ENCODE data around the gene MYLK. TPM values are rescaled to one million over a fixed set of nuclear protein-coding genes. Genes with fewer than 3 reads are reported as not detected.

MYLK gene
- total RNA-seq, 1 donor from 2014 or later = 0.08 TPM

DNA sequence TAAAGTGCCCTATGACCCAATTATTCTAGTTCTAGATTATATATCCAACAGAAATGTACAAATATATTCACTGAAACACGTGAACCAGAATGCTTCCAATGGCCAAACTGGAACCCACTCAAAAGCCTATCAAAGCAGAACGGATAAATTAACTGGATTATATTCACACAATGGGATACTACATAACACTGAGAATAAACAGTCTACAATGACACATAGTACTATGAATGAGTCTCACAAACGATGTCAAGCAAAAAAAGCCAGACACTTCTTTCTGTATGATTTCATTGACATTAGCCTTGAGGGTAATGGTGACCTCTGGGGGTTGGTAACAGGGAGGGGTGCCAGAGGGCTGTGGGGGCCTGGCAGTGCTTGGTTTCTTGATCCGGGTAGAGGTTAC, 248.4 kb downstream of the MYLK start:
- Mint-ChIP-seq H3K27ac (no peak overlapping the region), H3K4me3 (no peak overlapping the region), H3K27me3 (ENCODE audit: insufficient read depth) (peaks cover 2% of the 10 kb centered on the region), H3K4me1 (ENCODE audit: low read depth) (no peaks in the 10 kb centered on the region), H3K9me3 (no peaks in the 10 kb centered on the region), H3K36me3 (ENCODE audit: low read depth) (no peaks in the 10 kb centered on the region)
- no peak for DNase-seq (ENCODE audit: low spot score)
- intact Hi-C loops (cut with micrococcal nuclease) = no loop called here

GRCh38 chr3:123635217-123635616, 248.9 kb downstream of the MYLK start:
- intact Hi-C loops (cut with micrococcal nuclease) = no loop called here
- Mint-ChIP-seq H3K27ac (no peak overlapping the region), H3K27me3 (ENCODE audit: insufficient read depth) (peaks cover 2% of the 10 kb centered on the region), H3K9me3 (no peaks in the 10 kb centered on the region), H3K4me3 (no peak overlapping the region), H3K4me1 (ENCODE audit: low read depth) (no peaks in the 10 kb centered on the region), H3K36me3 (ENCODE audit: low read depth) (no peaks in the 10 kb centered on the region)
- DNase-seq (ENCODE audit: low spot score) = no peak

GRCh38 chr3:123634149-123635051, 249.7 kb downstream of the MYLK start:
- Mint-ChIP-seq H3K27me3 (ENCODE audit: insufficient read depth) (peaks cover 2% of the 10 kb centered on the region), H3K9me3 (no peaks in the 10 kb centered on the region), H3K36me3 (ENCODE audit: low read depth) (no peaks in the 10 kb centered on the region), H3K4me3 (no peak overlapping the region), H3K4me1 (ENCODE audit: low read depth) (no peaks in the 10 kb centered on the region), H3K27ac (no peak overlapping the region)
- intact Hi-C loops (cut with micrococcal nuclease) = no loop called here
- DNase-seq (ENCODE audit: low spot score) = no peak

GRCh38 chr3:123633530-123633929, 250.6 kb downstream of the MYLK start:
- Mint-ChIP-seq H3K4me1 (ENCODE audit: low read depth) (no peaks in the 10 kb centered on the region), H3K36me3 (ENCODE audit: low read depth) (no peaks in the 10 kb centered on the region), H3K27ac (no peak overlapping the region), H3K4me3 (no peak overlapping the region), H3K27me3 (ENCODE audit: insufficient read depth) (peaks cover 2% of the 10 kb centered on the region), H3K9me3 (no peaks in the 10 kb centered on the region)
- DNase-seq (ENCODE audit: low spot score) = no peak
- intact Hi-C loops (cut with micrococcal nuclease) = no loop called here

DNA sequence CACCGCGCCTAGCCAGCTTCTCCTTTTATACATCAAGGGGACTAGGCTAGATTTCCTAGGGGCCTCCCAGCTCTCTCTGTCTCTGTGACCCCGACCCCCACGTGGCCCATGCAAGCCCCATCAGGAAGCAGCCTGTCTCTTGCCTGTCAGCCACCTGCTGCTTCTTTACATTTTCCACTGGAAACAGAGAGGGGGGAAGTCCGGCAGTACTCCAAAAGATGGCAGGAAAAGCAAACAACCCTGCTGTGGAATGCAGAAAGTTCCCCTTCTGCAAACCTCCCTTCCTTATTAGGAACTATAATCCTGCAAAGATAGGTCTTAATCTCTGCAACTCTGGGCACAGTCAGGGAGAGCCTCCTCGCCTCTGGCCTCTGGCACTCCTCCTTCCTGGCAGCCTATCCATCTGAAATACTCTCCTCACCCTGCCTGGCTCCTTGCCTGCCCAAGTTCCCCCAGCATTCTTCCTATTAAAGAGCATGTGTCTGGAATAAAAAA, 251.9 kb downstream of the MYLK start:
- H3K36me3 Mint-ChIP-seq (ENCODE audit: low read depth) = no peaks in the 10 kb centered on the region
- no peak overlapping the region for H3K27ac Mint-ChIP-seq
- intact Hi-C loops (cut with micrococcal nuclease) = no loop called here
- peaks cover 2% of the 10 kb centered on the region for H3K27me3 Mint-ChIP-seq (ENCODE audit: insufficient read depth)
- no peaks in the 10 kb centered on the region for H3K9me3 Mint-ChIP-seq
- no peak for DNase-seq (ENCODE audit: low spot score)
- H3K4me3 Mint-ChIP-seq = no peak overlapping the region
- no peaks in the 10 kb centered on the region for H3K4me1 Mint-ChIP-seq (ENCODE audit: low read depth)

DNA sequence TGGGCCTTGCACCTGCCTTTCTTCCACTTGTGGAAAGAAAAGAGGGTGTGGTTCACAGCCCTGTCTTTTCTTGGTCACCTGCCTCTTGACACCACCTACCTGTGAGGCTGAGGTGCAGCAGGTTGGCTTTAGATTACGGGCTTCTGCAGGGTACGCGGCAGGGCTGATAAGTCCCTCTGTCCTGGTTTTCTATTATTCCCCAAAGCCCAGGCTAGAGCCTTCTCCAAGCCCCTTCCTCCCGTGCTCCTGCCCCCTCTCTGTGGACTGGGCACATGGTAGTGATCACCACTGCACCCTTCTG, 254.4 kb downstream of the MYLK start:
- Mint-ChIP-seq H3K36me3 (ENCODE audit: low read depth) (no peaks in the 10 kb centered on the region), H3K4me1 (ENCODE audit: low read depth) (no peaks in the 10 kb centered on the region), H3K4me3 (no peak overlapping the region), H3K27me3 (ENCODE audit: insufficient read depth) (peaks cover 2% of the 10 kb centered on the region), H3K27ac (no peak overlapping the region), H3K9me3 (no peaks in the 10 kb centered on the region)
- intact Hi-C loops (cut with micrococcal nuclease) = no loop called here
- DNase-seq (ENCODE audit: low spot score) = no peak

- no peak overlapping the region for H3K4me3 Mint-ChIP-seq
- peaks cover 2% of the 10 kb centered on the region for H3K27me3 Mint-ChIP-seq (ENCODE audit: insufficient read depth)
- no peaks in the 10 kb centered on the region for H3K4me1 Mint-ChIP-seq (ENCODE audit: low read depth)
Measured at GRCh38 chr3:123628996-123629746, 255.0 kb downstream of the MYLK start.

GRCh38 chr3:123627673-123628670, 256.2 kb downstream of the MYLK start:
- Mint-ChIP-seq H3K4me1 (ENCODE audit: low read depth) (no peaks in the 10 kb centered on the region), H3K36me3 (ENCODE audit: low read depth) (no peaks in the 10 kb centered on the region), H3K9me3 (no peaks in the 10 kb centered on the region), H3K27ac (no peak overlapping the region), H3K27me3 (ENCODE audit: insufficient read depth) (peaks cover 2% of the 10 kb centered on the region), H3K4me3 (no peak overlapping the region)
- intact Hi-C loops (cut with micrococcal nuclease) = no loop called here
- no peak for DNase-seq (ENCODE audit: low spot score)

More at GRCh38 chr3:123628996-123629746, 255.0 kb downstream of the MYLK start:
- intact Hi-C loops (cut with micrococcal nuclease) = no loop called here
- no peak for DNase-seq (ENCODE audit: low spot score)
- H3K27ac Mint-ChIP-seq = no peak overlapping the region
- no peaks in the 10 kb centered on the region for H3K9me3 Mint-ChIP-seq
- no peaks in the 10 kb centered on the region for H3K36me3 Mint-ChIP-seq (ENCODE audit: low read depth)

DNA sequence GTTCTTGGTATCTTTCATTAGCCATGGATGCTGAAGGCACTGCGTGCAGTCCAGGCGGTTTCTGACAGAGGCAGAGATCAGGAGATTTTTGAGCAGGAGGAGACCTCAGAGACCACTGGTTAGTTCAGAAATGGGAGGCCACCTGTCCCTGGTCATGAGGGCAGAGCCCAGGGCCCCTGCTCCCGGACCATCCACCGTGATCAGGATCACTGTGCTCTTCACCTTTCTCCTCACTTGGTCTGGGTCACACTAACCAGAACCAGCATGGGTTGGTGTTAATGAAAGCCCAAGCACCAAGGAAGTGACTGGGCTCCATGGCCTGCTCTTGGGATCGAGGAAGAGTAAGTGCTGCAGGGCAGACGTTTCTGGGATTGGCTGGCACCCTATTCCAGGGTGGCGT, 257.3 kb downstream of the MYLK start:
- intact Hi-C loops (cut with micrococcal nuclease) = no loop called here
- Mint-ChIP-seq H3K27me3 (ENCODE audit: insufficient read depth) (no peaks in the 10 kb centered on the region), H3K4me3 (no peak overlapping the region), H3K36me3 (ENCODE audit: low read depth) (no peaks in the 10 kb centered on the region), H3K27ac (no peak overlapping the region), H3K9me3 (no peaks in the 10 kb centered on the region), H3K4me1 (ENCODE audit: low read depth) (no peaks in the 10 kb centered on the region)
- no peak for DNase-seq (ENCODE audit: low spot score)

- Mint-ChIP-seq H3K36me3 (ENCODE audit: low read depth) (no peaks in the 10 kb centered on the region), H3K4me1 (ENCODE audit: low read depth) (no peaks in the 10 kb centered on the region), H3K4me3 (no peak overlapping the region), H3K27ac (no peak overlapping the region), H3K27me3 (ENCODE audit: insufficient read depth) (no peaks in the 10 kb centered on the region), H3K9me3 (no peaks in the 10 kb centered on the region)
- intact Hi-C loops (cut with micrococcal nuclease) = no loop called here
- no peak for DNase-seq (ENCODE audit: low spot score)
Measured at GRCh38 chr3:123624302-123624701, 259.8 kb downstream of the MYLK start.

DNA sequence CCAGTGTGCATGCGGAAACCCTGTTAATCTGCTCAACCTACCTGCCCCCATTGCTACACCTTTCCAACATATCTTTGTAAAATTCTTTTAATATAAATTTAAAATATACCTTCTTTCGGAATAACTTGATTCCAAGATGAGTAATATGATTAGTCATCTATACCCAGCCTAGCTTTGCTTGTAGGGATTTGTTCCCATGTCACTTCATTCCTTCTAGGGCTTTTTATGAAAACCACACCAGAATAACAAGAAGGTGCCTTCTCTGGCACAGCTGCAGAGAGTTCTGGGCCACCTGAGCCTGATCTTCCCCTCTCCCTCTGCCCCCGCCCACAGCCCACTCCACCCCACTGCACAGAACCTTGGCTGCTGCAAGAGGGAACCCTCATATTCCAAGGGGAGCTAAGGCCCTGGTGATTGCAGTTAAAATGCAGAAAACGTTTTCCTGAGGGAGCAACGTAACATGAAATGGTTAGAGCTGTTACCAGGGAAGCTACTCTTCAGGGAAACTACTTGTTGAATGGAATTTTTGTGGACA, 260.7 kb downstream of the MYLK start:
- intact Hi-C loops (cut with micrococcal nuclease) = no loop called here
- no peak overlapping the region for H3K4me3 Mint-ChIP-seq
- no peaks in the 10 kb centered on the region for H3K9me3 Mint-ChIP-seq
- H3K27me3 Mint-ChIP-seq (ENCODE audit: insufficient read depth) = no peaks in the 10 kb centered on the region
- DNase-seq (ENCODE audit: low spot score) = no peak
- H3K27ac Mint-ChIP-seq = no peak overlapping the region
- H3K4me1 Mint-ChIP-seq (ENCODE audit: low read depth) = no peaks in the 10 kb centered on the region
- no peaks in the 10 kb centered on the region for H3K36me3 Mint-ChIP-seq (ENCODE audit: low read depth)

DNA sequence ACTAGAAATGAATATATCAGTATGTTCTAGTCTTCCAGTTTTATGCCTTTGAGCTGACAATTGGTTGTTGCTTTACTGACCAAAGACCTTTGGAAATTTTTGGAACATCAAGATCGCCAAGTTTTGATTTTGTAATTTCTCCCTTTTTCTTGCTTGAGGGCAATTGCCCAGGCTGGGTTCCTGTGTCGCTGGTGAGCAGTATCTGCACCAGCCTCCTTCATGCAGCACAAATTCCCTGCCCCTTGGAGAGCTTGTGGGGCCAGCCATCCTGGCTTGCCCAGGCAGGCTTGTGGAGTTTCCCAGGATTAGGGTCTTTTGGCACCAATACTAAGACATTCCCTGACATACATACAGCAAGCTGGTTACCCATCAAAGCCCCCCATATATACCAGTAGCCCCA, 261.4 kb downstream of the MYLK start:
- H3K27me3 Mint-ChIP-seq (ENCODE audit: insufficient read depth) = no peaks in the 10 kb centered on the region
- H3K36me3 Mint-ChIP-seq (ENCODE audit: low read depth) = no peaks in the 10 kb centered on the region
- H3K9me3 Mint-ChIP-seq = no peaks in the 10 kb centered on the region
- intact Hi-C loops (cut with micrococcal nuclease) = no loop called here
- DNase-seq (ENCODE audit: low spot score) = no peak
- no peaks in the 10 kb centered on the region for H3K4me1 Mint-ChIP-seq (ENCODE audit: low read depth)
- no peak overlapping the region for H3K4me3 Mint-ChIP-seq
- H3K27ac Mint-ChIP-seq = no peak overlapping the region

Data from activated T-helper 1 cell treated with anti-CD3 and anti-CD28 coated beads, Interleukin-12 subunit alpha, Interleukin-12 subunit beta, Interleukin-2, Interleukin-4 antibody, amounts not matched to agents 30 ng/mL and 10 ng/mL and 1 ng/mL, durations not matched to agents 14 hours and 24 hours and 36 hours (primary cell).